Right lobe of liver (tissue), 4 donors: ENCODE measurements around the gene ZNF770.

Experiments used
- POLR2A ChIP-seq: fragments of 450-650 bp; IDR thresholded peaks from one replicate; pipeline ENCODE4 v1.6.1; 2017; ENCODE audit warnings: antibody characterized with exemption, mild to moderate bottlenecking
- TF ChIP-seq, protein P1 (sequence below), 4 donors: fragments of 200-600 bp in 3 of 4; fragments of 450-650 bp in 1 of 4; IDR thresholded peaks; one replicate each; pipeline versions ENCODE4 v1.5.1 to v1.8.0; 2016 to 2022; ENCODE audit warnings: antibody characterized with exemption in 4 of 4, mild to moderate bottlenecking in 2 of 4
- donor health status: DM: no; HTN: no; CAD: no.
- donor health status: DM: no; HTN: no; CAD: no.
- donor health status: DM: no; HTN: yes; CAD: no.

GRCh38 chr15:34986771-34987480 is 1.2 kb downstream of the ZNF770 start:
- TF ChIP-seq POLR2A, result no peak
- TF ChIP-seq, protein P1, sequence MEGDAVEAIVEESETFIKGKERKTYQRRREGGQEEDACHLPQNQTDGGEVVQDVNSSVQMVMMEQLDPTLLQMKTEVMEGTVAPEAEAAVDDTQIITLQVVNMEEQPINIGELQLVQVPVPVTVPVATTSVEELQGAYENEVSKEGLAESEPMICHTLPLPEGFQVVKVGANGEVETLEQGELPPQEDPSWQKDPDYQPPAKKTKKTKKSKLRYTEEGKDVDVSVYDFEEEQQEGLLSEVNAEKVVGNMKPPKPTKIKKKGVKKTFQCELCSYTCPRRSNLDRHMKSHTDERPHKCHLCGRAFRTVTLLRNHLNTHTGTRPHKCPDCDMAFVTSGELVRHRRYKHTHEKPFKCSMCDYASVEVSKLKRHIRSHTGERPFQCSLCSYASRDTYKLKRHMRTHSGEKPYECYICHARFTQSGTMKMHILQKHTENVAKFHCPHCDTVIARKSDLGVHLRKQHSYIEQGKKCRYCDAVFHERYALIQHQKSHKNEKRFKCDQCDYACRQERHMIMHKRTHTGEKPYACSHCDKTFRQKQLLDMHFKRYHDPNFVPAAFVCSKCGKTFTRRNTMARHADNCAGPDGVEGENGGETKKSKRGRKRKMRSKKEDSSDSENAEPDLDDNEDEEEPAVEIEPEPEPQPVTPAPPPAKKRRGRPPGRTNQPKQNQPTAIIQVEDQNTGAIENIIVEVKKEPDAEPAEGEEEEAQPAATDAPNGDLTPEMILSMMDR (IDR thresholded peaks at IDR 0.05), result no peak
